ENCODE measurements around the gene SLC6A18.

DNA sequence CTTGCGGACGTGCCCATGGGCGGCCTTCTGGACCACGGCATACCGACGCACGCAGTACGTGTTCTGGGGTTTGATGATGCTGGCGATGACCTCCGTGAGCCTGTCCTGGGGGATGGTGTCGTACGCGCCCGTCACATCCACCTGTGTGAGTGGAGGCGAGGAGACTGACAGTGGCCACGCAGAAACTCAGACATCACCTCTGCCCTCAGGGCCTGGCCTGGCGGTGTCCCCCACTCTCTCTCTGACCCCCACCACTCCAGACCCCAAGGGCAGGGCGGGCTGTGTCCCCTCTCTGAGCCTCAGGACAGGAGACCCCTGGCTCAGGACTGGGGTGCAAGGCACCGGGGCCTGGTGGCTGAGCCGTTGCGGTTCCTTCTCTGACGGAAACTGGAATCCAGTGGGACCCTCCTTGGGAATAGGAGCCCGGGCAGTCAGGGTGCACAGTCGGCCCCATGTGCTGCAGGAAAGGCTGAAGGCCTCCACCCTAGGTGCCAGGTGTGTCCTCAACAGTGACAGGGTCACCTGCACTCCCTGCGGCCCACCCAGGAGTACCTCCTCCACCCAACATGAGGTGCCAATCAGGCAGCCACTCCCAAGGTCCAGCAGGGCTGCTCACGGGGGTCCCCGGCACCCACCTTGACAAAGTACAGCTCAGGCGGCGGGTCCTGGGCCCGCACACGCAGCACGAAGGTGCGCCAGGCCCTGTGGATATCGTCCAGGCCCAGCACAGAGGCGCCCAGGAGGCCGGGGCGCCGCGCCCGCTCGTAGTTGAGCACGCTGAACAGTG is 53.7 kb downstream of the SLC6A18 start:
- TF ChIP-seq, protein P1, sequence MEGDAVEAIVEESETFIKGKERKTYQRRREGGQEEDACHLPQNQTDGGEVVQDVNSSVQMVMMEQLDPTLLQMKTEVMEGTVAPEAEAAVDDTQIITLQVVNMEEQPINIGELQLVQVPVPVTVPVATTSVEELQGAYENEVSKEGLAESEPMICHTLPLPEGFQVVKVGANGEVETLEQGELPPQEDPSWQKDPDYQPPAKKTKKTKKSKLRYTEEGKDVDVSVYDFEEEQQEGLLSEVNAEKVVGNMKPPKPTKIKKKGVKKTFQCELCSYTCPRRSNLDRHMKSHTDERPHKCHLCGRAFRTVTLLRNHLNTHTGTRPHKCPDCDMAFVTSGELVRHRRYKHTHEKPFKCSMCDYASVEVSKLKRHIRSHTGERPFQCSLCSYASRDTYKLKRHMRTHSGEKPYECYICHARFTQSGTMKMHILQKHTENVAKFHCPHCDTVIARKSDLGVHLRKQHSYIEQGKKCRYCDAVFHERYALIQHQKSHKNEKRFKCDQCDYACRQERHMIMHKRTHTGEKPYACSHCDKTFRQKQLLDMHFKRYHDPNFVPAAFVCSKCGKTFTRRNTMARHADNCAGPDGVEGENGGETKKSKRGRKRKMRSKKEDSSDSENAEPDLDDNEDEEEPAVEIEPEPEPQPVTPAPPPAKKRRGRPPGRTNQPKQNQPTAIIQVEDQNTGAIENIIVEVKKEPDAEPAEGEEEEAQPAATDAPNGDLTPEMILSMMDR (IDR thresholded peaks at IDR 0.05; ENCODE audit: low read length) = no peak
- TF ChIP-seq EZH2 (optimal IDR thresholded peaks at IDR 0.05; ENCODE audit: low read depth, low read length) (no peak), EZH2phosphoT487 (IDR thresholded peaks at IDR 0.05; ENCODE audit: low read length) (no peak)
